Fibroblast of pulmonary artery (primary cell): ENCODE data around the gene GABRB2.

Source experiments
- DNase-seq: peaks from one replicate; pipeline ENCODE4 v3.0.0-alpha.2; 2010; ENCODE audit warnings: low read depth
- H3K4me3 ChIP-seq: replicated peaks from 2 replicates; pipeline ENCODE4 v1.5.1; 2011; ENCODE audit warnings: low read depth, mild to moderate bottlenecking, control low read depth, low read length, moderate library complexity
- CTCF ChIP-seq: IDR thresholded peaks from 2 replicates; pipeline ENCODE4 v1.5.1; 2011; ENCODE audit warnings: mild to moderate bottlenecking, control low read depth, low read length, inconsistent platforms; ENCODE audit errors: missing control alignments

The GABRB2 gene

GRCh38 chr5:161481922-161482321 lies 64.6 kb downstream of the GABRB2 start:
- no peak overlapping the region for H3K4me3 ChIP-seq
- TF ChIP-seq CTCF: no peak
- DNase-seq: no peak

GRCh38 chr5:161471211-161471950 lies 75.1 kb downstream of the GABRB2 start:
- DNase-seq: no peak
- H3K4me3 ChIP-seq: no peak overlapping the region
- TF ChIP-seq CTCF: no peak

- no peak for TF ChIP-seq CTCF
- no peak overlapping the region for H3K4me3 ChIP-seq
- no peak for DNase-seq
These were observed 78.8 kb downstream of the GABRB2 start for GRCh38 chr5:161467703-161468102.

- DNase-seq: no peak
- no peak overlapping the region for H3K4me3 ChIP-seq
- TF ChIP-seq CTCF: no peak
These were observed 85.8 kb downstream of the GABRB2 start for GRCh38 chr5:161460741-161461140.

GRCh38 chr5:161446655-161447054 lies 99.9 kb downstream of the GABRB2 start:
- H3K4me3 ChIP-seq: no peak overlapping the region
- DNase-seq: no peak
- no peak for TF ChIP-seq CTCF

GRCh38 chr5:161442471-161442870 lies 104.1 kb downstream of the GABRB2 start:
- DNase-seq: no peak
- TF ChIP-seq CTCF: no peak
- no peak overlapping the region for H3K4me3 ChIP-seq

- DNase-seq: no peak
- H3K4me3 ChIP-seq: no peak overlapping the region
- TF ChIP-seq CTCF: no peak
These were observed 113.7 kb downstream of the GABRB2 start for GRCh38 chr5:161432798-161433197.
